ENCODE results near the gene OR1E2.
"Not testable (repeated sequence)": the region's sequence is repeated elsewhere in the genome, so short reads cannot be mapped to it uniquely, and the experiment has no call there.

DNA sequence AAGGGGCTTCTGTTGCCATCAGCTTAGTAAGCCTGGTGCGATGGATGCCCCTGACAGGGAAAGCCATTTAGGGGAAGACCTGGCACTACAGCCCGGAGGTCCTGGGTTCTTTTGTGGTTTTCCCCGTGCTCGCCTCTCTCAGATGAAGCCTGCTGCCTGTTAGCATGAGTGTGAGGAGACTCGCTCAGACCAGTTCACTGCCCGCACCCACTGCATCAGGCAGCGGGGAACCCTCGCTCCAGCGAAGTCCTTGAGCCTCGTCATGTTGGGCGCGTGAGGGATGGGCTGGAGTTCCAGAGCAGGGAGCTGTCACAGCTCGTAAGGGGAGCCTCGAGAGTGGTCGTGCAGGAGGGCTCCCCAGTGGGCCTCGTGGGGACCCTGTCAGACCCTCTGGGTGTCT lies 21.4 kb downstream of the OR1E2 start:
- TF ChIP-seq, protein P1, sequence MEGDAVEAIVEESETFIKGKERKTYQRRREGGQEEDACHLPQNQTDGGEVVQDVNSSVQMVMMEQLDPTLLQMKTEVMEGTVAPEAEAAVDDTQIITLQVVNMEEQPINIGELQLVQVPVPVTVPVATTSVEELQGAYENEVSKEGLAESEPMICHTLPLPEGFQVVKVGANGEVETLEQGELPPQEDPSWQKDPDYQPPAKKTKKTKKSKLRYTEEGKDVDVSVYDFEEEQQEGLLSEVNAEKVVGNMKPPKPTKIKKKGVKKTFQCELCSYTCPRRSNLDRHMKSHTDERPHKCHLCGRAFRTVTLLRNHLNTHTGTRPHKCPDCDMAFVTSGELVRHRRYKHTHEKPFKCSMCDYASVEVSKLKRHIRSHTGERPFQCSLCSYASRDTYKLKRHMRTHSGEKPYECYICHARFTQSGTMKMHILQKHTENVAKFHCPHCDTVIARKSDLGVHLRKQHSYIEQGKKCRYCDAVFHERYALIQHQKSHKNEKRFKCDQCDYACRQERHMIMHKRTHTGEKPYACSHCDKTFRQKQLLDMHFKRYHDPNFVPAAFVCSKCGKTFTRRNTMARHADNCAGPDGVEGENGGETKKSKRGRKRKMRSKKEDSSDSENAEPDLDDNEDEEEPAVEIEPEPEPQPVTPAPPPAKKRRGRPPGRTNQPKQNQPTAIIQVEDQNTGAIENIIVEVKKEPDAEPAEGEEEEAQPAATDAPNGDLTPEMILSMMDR (IDR thresholded peaks at IDR 0.05), result not testable (repeated sequence)
- TF ChIP-seq POLR2AphosphoS5 (IDR thresholded peaks at IDR 0.05; ENCODE audit: low read depth, low read length); SIN3A (IDR thresholded peaks at IDR 0.05; ENCODE audit: borderline replicate concordance, insufficient read depth, low read depth, low read length): not testable (repeated sequence)
